MM.1S (cell line): Measurements from ENCODE around the gene OMG.

ENCODE experiments used
- DNase-seq: peaks from one replicate; pipeline ENCODE4 v3.0.0-alpha.2; 2015
- H2AFZ ChIP-seq: fragments of 300-600 bp; sonication (generic); 2 replicates; pipeline ENCODE4 v1.6.0; 2016; ENCODE audit warnings: antibody characterized with exemption, low read length
- H3F3A ChIP-seq: fragments of 300-600 bp; sonication (generic); 2 replicates; pipeline ENCODE4 v1.6.1; 2016; ENCODE audit warnings: mild to moderate bottlenecking, antibody characterized with exemption, low read length, moderate library complexity, mixed read lengths; ENCODE audit not compliant: insufficient read depth
- H3K27ac ChIP-seq: fragments of 300-600 bp; sonication (generic); 2 replicates; pipeline ENCODE4 v1.5.1; 2016; ENCODE audit warnings: mild to moderate bottlenecking, low read length
- H3K27me3 ChIP-seq: fragments of 300-600 bp; sonication (generic); replicated peaks from 2 replicates; pipeline ENCODE4 v1.6.0; 2016; ENCODE audit warnings: low read length; ENCODE audit not compliant: insufficient read depth
- H3K36me3 ChIP-seq: fragments of 300-600 bp; sonication (generic); replicated peaks from 2 replicates; pipeline ENCODE4 v1.6.1; 2016; ENCODE audit warnings: mild to moderate bottlenecking, low read length, mixed read lengths; ENCODE audit not compliant: insufficient read depth
- H3K4me1 ChIP-seq: fragments of 300-600 bp; sonication (generic); 2 replicates; pipeline ENCODE4 v1.6.1; 2016; ENCODE audit warnings: low read length, mixed read lengths
- H3K4me2 ChIP-seq: fragments of 300-600 bp; sonication (generic); 2 replicates; pipeline ENCODE4 v1.6.0; 2016; ENCODE audit warnings: low read depth, low read length
- H3K4me3 ChIP-seq: fragments of 300-600 bp; sonication (generic); 2 replicates; pipeline ENCODE4 v1.5.1; 2016; ENCODE audit warnings: low read length, mixed read lengths
- H3K79me2 ChIP-seq: fragments of 300-600 bp; sonication (generic); 2 replicates; pipeline ENCODE4 v1.6.1; 2016; ENCODE audit warnings: mixed run types, low read length, mixed read lengths
- H3K9ac ChIP-seq: fragments of 300-600 bp; sonication (generic); 2 replicates; pipeline ENCODE4 v1.6.1; 2016; ENCODE audit warnings: low read length, mixed read lengths
- H3K9me2 ChIP-seq: fragments of 300-600 bp; sonication (generic); replicated peaks from 2 replicates; pipeline ENCODE4 v1.6.1; 2016; ENCODE audit warnings: mild to moderate bottlenecking, low read length, mixed read lengths; ENCODE audit not compliant: insufficient read depth
- H3K9me3 ChIP-seq: fragments of 300-600 bp; sonication (generic); replicated peaks from 2 replicates; pipeline ENCODE4 v1.6.1; 2016; ENCODE audit warnings: mild to moderate bottlenecking, low read length, mixed read lengths; ENCODE audit not compliant: insufficient read depth
- H4K20me1 ChIP-seq: fragments of 300-600 bp; sonication (generic); 2 replicates; pipeline ENCODE4 v1.6.1; 2016; ENCODE audit warnings: mild to moderate bottlenecking, low read length, moderate library complexity, mixed read lengths; ENCODE audit not compliant: insufficient read depth
- EZH2 ChIP-seq: fragments of 300-600 bp; sonication (generic); optimal IDR thresholded peaks from 2 replicates; pipeline ENCODE3; 2017; ENCODE audit warnings: low read depth, mild to moderate bottlenecking, antibody characterized with exemption, low read length, mixed read lengths
- EZH2phosphoT487 ChIP-seq: fragments of 300-600 bp; sonication (generic); IDR thresholded peaks from 2 replicates; pipeline ENCODE4 v1.6.1; 2018; ENCODE audit warnings: antibody characterized with exemption, low read length
- TF ChIP-seq, protein P1 (sequence below): fragments of 300-600 bp; sonication (generic); IDR thresholded peaks from 2 replicates; pipeline ENCODE4 v1.5.1; 2016; ENCODE audit warnings: antibody characterized with exemption, low read length, mixed read lengths

Gene OMG

GRCh38 chr17:31321966-31322365 lies 24.9 kb upstream of the OMG start:
- Histone ChIP-seq H3K36me3 (no peaks in the 10 kb centered on the region), H3K27me3 (no peaks in the 10 kb centered on the region), H3K9ac (0 out of 2 replicates have a peak overlapping the region, but pooled peaks have one; percentile 7), H3K4me2 (peak overlapping the region; percentile 36; the same call in 1 of the 2 replicates), H3K9me3 (no peaks in the 10 kb centered on the region), H3K4me1 (peaks cover 20% of the 10 kb centered on the region), H4K20me1 (no peaks in the 10 kb centered on the region), H3K79me2 (peaks cover 57% of the 10 kb centered on the region), H3K9me2 (no peaks in the 10 kb centered on the region), H2AFZ (no peak overlapping the region), H3K27ac (peak overlapping the region; percentile 90; the same call in 1 of the 2 replicates), H3F3A (peaks cover 47% of the 10 kb centered on the region), H3K4me3 (no peak overlapping the region)
- no peak for TF ChIP-seq EZH2
- TF ChIP-seq, protein P1, sequence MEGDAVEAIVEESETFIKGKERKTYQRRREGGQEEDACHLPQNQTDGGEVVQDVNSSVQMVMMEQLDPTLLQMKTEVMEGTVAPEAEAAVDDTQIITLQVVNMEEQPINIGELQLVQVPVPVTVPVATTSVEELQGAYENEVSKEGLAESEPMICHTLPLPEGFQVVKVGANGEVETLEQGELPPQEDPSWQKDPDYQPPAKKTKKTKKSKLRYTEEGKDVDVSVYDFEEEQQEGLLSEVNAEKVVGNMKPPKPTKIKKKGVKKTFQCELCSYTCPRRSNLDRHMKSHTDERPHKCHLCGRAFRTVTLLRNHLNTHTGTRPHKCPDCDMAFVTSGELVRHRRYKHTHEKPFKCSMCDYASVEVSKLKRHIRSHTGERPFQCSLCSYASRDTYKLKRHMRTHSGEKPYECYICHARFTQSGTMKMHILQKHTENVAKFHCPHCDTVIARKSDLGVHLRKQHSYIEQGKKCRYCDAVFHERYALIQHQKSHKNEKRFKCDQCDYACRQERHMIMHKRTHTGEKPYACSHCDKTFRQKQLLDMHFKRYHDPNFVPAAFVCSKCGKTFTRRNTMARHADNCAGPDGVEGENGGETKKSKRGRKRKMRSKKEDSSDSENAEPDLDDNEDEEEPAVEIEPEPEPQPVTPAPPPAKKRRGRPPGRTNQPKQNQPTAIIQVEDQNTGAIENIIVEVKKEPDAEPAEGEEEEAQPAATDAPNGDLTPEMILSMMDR: no peak
- no peak for TF ChIP-seq EZH2phosphoT487
- DNase-seq: no peak

DNA sequence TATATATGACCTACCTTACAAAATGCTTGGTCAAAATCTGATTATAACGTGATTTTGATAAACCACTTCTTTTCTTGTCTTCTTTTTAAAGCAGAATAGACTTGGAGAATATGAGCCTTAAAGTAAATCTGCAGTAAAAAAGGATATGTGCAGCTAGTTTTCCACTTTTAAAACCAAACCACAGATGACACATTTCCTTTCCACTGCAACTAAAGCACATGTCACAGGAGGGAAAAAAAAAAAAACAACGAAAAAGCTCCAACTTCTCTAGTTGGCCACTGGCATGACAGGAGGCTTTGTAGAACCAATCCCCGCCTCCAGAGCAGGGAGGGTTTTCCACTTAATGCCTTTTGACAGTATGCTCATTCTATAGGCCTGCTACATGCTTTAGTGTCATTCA lies 24.4 kb upstream of the OMG start, which contains the start of gene EVI2A:
TSS of gene EVI2A (minus strand) at position 142 of the 400 bp plus-strand sequence. CDS start 2,609 bp downstream, outside the sequence.
- Histone ChIP-seq H3K4me1 (peaks cover 20% of the 10 kb centered on the region), H2AFZ (no peak within 1 kb of the TSS), H3K36me3 (no peaks in the 10 kb centered on the region), H3K79me2 (peaks cover 62% of the 10 kb centered on the region), H3K9ac (peak within 1 kb of the TSS; percentile 93), H3K27me3 (no peaks in the 10 kb centered on the region), H3K4me3 (peak within 1 kb of the TSS; percentile 82), H3K27ac (peak within 1 kb of the TSS; percentile 90), H4K20me1 (no peaks in the 10 kb centered on the region), H3F3A (peaks cover 52% of the 10 kb centered on the region), H3K9me3 (no peaks in the 10 kb centered on the region), H3K4me2 (peak within 1 kb of the TSS; percentile 80), H3K9me2 (no peaks in the 10 kb centered on the region)
- TF ChIP-seq EZH2phosphoT487 (no peak), EZH2 (no peak)
- TF ChIP-seq, protein P1: no peak
- DNase-seq: peak; percentile 97

DNA sequence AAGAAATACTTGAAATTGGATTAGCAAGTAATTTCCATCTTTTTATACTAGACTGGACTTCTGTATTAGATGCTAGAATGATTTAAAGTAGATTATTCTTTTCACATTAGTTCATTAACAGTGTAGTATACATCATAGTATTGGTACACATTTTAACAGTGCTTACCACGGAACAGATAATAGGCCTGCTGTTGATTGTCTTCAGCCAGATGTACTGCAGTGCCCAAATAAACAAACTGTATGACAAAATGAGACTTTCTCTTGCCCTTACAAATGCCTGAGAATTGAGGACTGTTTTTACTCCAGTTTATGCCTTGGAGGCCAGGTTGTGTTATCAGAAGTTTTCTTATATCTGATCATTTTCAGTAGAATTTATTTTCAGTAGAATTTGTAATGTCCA lies 23.8 kb upstream of the OMG start:
- Histone ChIP-seq H3K4me2 (peak overlapping the region; percentile 80), H3K9me3 (no peaks in the 10 kb centered on the region), H3K4me3 (peak overlapping the region; percentile 82), H3K9me2 (no peaks in the 10 kb centered on the region), H3K27ac (peak overlapping the region; percentile 90), H3F3A (peaks cover 59% of the 10 kb centered on the region), H3K4me1 (peaks cover 25% of the 10 kb centered on the region), H3K36me3 (no peaks in the 10 kb centered on the region), H3K27me3 (no peaks in the 10 kb centered on the region), H4K20me1 (no peaks in the 10 kb centered on the region), H3K9ac (peak overlapping the region; percentile 93), H3K79me2 (peaks cover 69% of the 10 kb centered on the region), H2AFZ (no peak overlapping the region)
- no peak for TF ChIP-seq EZH2phosphoT487
- peak; percentile 53 for DNase-seq

GRCh38 chr17:31320241-31320640 lies 23.2 kb upstream of the OMG start:
- Histone ChIP-seq H3K9ac (peak overlapping the region; percentile 93), H3K4me1 (peaks cover 30% of the 10 kb centered on the region), H3K27ac (peak overlapping the region; percentile 90), H3K27me3 (no peaks in the 10 kb centered on the region), H3K79me2 (peaks cover 74% of the 10 kb centered on the region), H3K36me3 (no peaks in the 10 kb centered on the region), H3K4me2 (peak overlapping the region; percentile 80), H3F3A (peaks cover 64% of the 10 kb centered on the region), H2AFZ (no peak overlapping the region), H3K4me3 (peak overlapping the region; percentile 82), H3K9me3 (no peaks in the 10 kb centered on the region), H4K20me1 (no peaks in the 10 kb centered on the region), H3K9me2 (no peaks in the 10 kb centered on the region)
- DNase-seq: peak; percentile 43
- TF ChIP-seq EZH2 (no peak), EZH2phosphoT487 (no peak)
- TF ChIP-seq, protein P1: no peak
